Panc1 (cell line): Measurements from ENCODE around the gene LMBRD2. TPM values are rescaled to one million over a fixed set of nuclear protein-coding genes. Genes with fewer than 3 reads are reported as not detected.

Experiments
- ATAC-seq: fragments of 200-7000 bp; cut with Tn5 transposase; 2 replicates; pipeline ENCODE4 v1.9.1; 2020; ENCODE audit warnings: mild to moderate bottlenecking, moderate library complexity
- BruUV-seq: library from RNA; stranded (reverse); fragments of 400-500 nt; replicated peaks from 2 replicates; lab custom pipeline; 2021; lab: Mats Ljungman, UMichigan
- CTCF ChIA-PET: fragments of 300-600 bp; sonication (Branson Sonifier 250); formaldehyde crosslinking; loops from one replicate; lab custom pipeline; 2022; ENCODE audit warnings: antibody characterized with exemption; lab: Charles Lee
- POLR2A ChIA-PET: fragments of 300-600 bp; sonication (Branson Sonifier 250); formaldehyde crosslinking; loops from one replicate; lab custom pipeline; 2022; ENCODE audit warnings: antibody characterized with exemption; lab: Charles Lee
- DNase-seq: peaks from one replicate; pipeline ENCODE4 v3.0.0-alpha.2; 2010; ENCODE audit warnings: low read depth, low spot score
- H3K27ac ChIP-seq: 2 replicates; pipeline ENCODE4 v1.5.1; 2011; ENCODE audit warnings: mild to moderate bottlenecking, low read length, inconsistent platforms
- H3K27me3 ChIP-seq: fragments of 200-500 bp; sonication (Bioruptor generic); 2 replicates; pipeline ENCODE4 v1.6.0; 2014; ENCODE audit warnings: low read length, inconsistent platforms; ENCODE audit not compliant: control insufficient read depth, insufficient read depth
- H3K36me3 ChIP-seq: fragments of 200-500 bp; sonication (Bioruptor generic); 2 replicates; pipeline ENCODE4 v1.5.1; 2014; ENCODE audit warnings: inconsistent platforms, mild to moderate bottlenecking, low read length, moderate library complexity; ENCODE audit not compliant: control insufficient read depth, insufficient read depth
- H3K4me1 ChIP-seq: 2 replicates; pipeline ENCODE4 v1.5.1; 2011; ENCODE audit warnings: inconsistent platforms, mild to moderate bottlenecking, low read length, moderate library complexity; ENCODE audit not compliant: control insufficient read depth, insufficient read depth
- H3K4me3 ChIP-seq, 2 experiments: 2 replicates each; pipeline ENCODE4 v1.5.1; 2011 to 2012; ENCODE audit warnings: low read depth in 2 of 2, low read length in 2 of 2, mild to moderate bottlenecking in 2 of 2, inconsistent platforms in 1 of 2, moderate library complexity in 1 of 2
- H3K9me3 ChIP-seq: fragments of 200-500 bp; sonication (Bioruptor generic); 2 replicates; pipeline ENCODE4 v1.5.1; 2014; ENCODE audit warnings: low read depth, mild to moderate bottlenecking, inconsistent platforms, low read length, moderate library complexity; ENCODE audit not compliant: control insufficient read depth, insufficient read depth
- CTCF ChIP-seq: fragments of 450-650 bp; IDR thresholded peaks from 2 replicates; pipeline ENCODE4 v1.5.1; 2017; ENCODE audit warnings: mild to moderate bottlenecking
- POLR2AphosphoS5 ChIP-seq: IDR thresholded peaks from 2 replicates; pipeline ENCODE4 v1.6.1; 2012; ENCODE audit warnings: mild to moderate bottlenecking, low read depth, low read length, moderate library complexity
- REST ChIP-seq, 2 experiments: IDR thresholded peaks; 2 replicates each; pipeline ENCODE4 v1.6.1; 2011 to 2012; ENCODE audit warnings: low read depth in 2 of 2, control low read depth in 1 of 2, low read length in 1 of 2, mild to moderate bottlenecking in 1 of 2, moderate library complexity in 1 of 2; ENCODE audit not compliant: insufficient read depth in 1 of 2
- SIN3A ChIP-seq: IDR thresholded peaks from 2 replicates; pipeline ENCODE4 v1.6.1; 2012; ENCODE audit warnings: low read depth, mild to moderate bottlenecking, low read length, moderate library complexity, borderline replicate concordance; ENCODE audit not compliant: insufficient read depth
- TCF7L2 ChIP-seq: IDR thresholded peaks from 2 replicates; pipeline ENCODE4 v1.6.1; 2011; ENCODE audit warnings: mild to moderate bottlenecking, low read depth, low read length, inconsistent platforms
- in situ Hi-C: cut with HindIII; loops from 2 replicates; pipeline ENCODE4 v1.10.0; 2016; ENCODE audit warnings: low sequenced_read_pairs, low pct_unique_long_range_greater_than_20kb
- intact Hi-C: fragments of 100-400 bp; cut with micrococcal nuclease; formaldehyde crosslinking; loops from one replicate; pipeline ENCODE4 v1.10.0; 2022; ENCODE audit not compliant: unreplicated experiment
- total RNA-seq: library from RNA; stranded (reverse); gene quantifications from one replicate; pipeline ENCODE4 v1.2.1, GENCODE V29; 2021; ENCODE audit not compliant: unreplicated experiment

The LMBRD2 gene
- total RNA-seq, 1 experiment from 2014 or later, result 7.1 TPM

GRCh38 chr5:36105819-36106218 is 45.9 kb downstream of the LMBRD2 start:
- Histone ChIP-seq H3K27me3 (no peaks in the 10 kb centered on the region), H3K9me3 (no peaks in the 10 kb centered on the region), H3K4me3 (no peak overlapping the region), H3K27ac (no peak overlapping the region), H3K36me3 (no peaks in the 10 kb centered on the region), H3K4me1 (no peaks in the 10 kb centered on the region; the same call in 1 of the 2 replicates)
- BruUV-seq, result no TSS peak
- ChIA-PET POLR2A (no interaction called here), CTCF (no interaction called here)
- in situ Hi-C loops (no loop called here), intact Hi-C loops (no loop called here)
- no peak for TF ChIP-seq POLR2AphosphoS5
- TF ChIP-seq TCF7L2, result no peak
- no peak for TF ChIP-seq CTCF
- no peak for TF ChIP-seq SIN3A
- no peak for TF ChIP-seq REST (IDR thresholded peaks at IDR 0.05; ENCODE audit: insufficient read depth in 1 of 2, low read depth in 2 of 2, low read length in 1 of 2)
- DNase-seq (no peak), ATAC-seq (no peak)

- Histone ChIP-seq H3K36me3 (no peaks in the 10 kb centered on the region), H3K27ac (no peak overlapping the region), H3K9me3 (no peaks in the 10 kb centered on the region), H3K27me3 (no peaks in the 10 kb centered on the region), H3K4me1 (no peaks in the 10 kb centered on the region), H3K4me3 (no peak overlapping the region)
- ATAC-seq (no peak), DNase-seq (no peak)
- in situ Hi-C loops (no loop called here), intact Hi-C loops (no loop called here)
- TF ChIP-seq CTCF (no peak), TCF7L2 (no peak), SIN3A (no peak), REST (IDR thresholded peaks at IDR 0.05; ENCODE audit: insufficient read depth in 1 of 2, low read depth in 2 of 2, low read length in 1 of 2) (no peak), POLR2AphosphoS5 (no peak)
- CTCF ChIA-PET, result no interaction called here
- POLR2A ChIA-PET, result no interaction called here
- BruUV-seq, result no TSS peak
Measured at GRCh38 chr5:36099748-36100147, 51.9 kb downstream of the LMBRD2 start.
